ENCODE data around the gene CDH4. TPM values are rescaled to one million over a fixed set of nuclear protein-coding genes. Genes with fewer than 3 reads are reported as not detected.

The CDH4 gene
- total RNA-seq, 1 donor from 2014 or later = 8.3 TPM

- H3K4me3 Mint-ChIP-seq = no peak overlapping the region
- no peaks in the 10 kb centered on the region for H3K27me3 Mint-ChIP-seq
- no peak overlapping the region for H3K27ac Mint-ChIP-seq
- H3K36me3 Mint-ChIP-seq = no peaks in the 10 kb centered on the region
- no peak for TF ChIP-seq CTCF (conservative IDR thresholded peaks at IDR 0.05)
- no peaks in the 10 kb centered on the region for H3K9me3 Mint-ChIP-seq
- DNase-seq (ENCODE audit: extremely low spot score, unreplicated experiment) = no peak
- H3K4me1 Mint-ChIP-seq (ENCODE audit: unreplicated experiment) = peaks cover 11% of the 10 kb centered on the region
Observed at GRCh38 chr20:61487997-61488371, 235.9 kb downstream of the CDH4 start.

- H3K27me3 Mint-ChIP-seq = no peaks in the 10 kb centered on the region
- no peak overlapping the region for H3K27ac Mint-ChIP-seq
- H3K9me3 Mint-ChIP-seq = no peaks in the 10 kb centered on the region
- H3K4me3 Mint-ChIP-seq = no peak overlapping the region
- no peak for DNase-seq (ENCODE audit: extremely low spot score, unreplicated experiment)
- peaks cover 11% of the 10 kb centered on the region for H3K4me1 Mint-ChIP-seq (ENCODE audit: unreplicated experiment)
- H3K36me3 Mint-ChIP-seq = no peaks in the 10 kb centered on the region
- no peak for TF ChIP-seq CTCF (conservative IDR thresholded peaks at IDR 0.05)
Observed at GRCh38 chr20:61490721-61491120, 238.7 kb downstream of the CDH4 start.

- no peak for DNase-seq (ENCODE audit: extremely low spot score, unreplicated experiment)
- Mint-ChIP-seq H3K27me3 (peaks cover 2% of the 10 kb centered on the region), H3K4me3 (no peak overlapping the region), H3K27ac (no peak overlapping the region), H3K4me1 (ENCODE audit: unreplicated experiment) (peaks cover 9% of the 10 kb centered on the region), H3K9me3 (no peaks in the 10 kb centered on the region), H3K36me3 (no peaks in the 10 kb centered on the region)
- TF ChIP-seq CTCF (conservative IDR thresholded peaks at IDR 0.05) = no peak
Observed at GRCh38 chr20:61492065-61492464, 240.0 kb downstream of the CDH4 start.

GRCh38 chr20:61493798-61494305, 241.8 kb downstream of the CDH4 start:
- DNase-seq (ENCODE audit: extremely low spot score, unreplicated experiment) = no peak
- no peak overlapping the region for H3K4me3 Mint-ChIP-seq
- no peak overlapping the region for H3K27ac Mint-ChIP-seq
- H3K4me1 Mint-ChIP-seq (ENCODE audit: unreplicated experiment) = no peaks in the 10 kb centered on the region
- H3K36me3 Mint-ChIP-seq = no peaks in the 10 kb centered on the region
- H3K9me3 Mint-ChIP-seq = no peaks in the 10 kb centered on the region
- H3K27me3 Mint-ChIP-seq = peaks cover 2% of the 10 kb centered on the region
- TF ChIP-seq CTCF (conservative IDR thresholded peaks at IDR 0.05) = no peak

GRCh38 chr20:61494763-61495575, 242.9 kb downstream of the CDH4 start:
- no peak for DNase-seq (ENCODE audit: extremely low spot score, unreplicated experiment)
- Mint-ChIP-seq H3K27me3 (peaks cover 2% of the 10 kb centered on the region), H3K4me3 (no peak overlapping the region), H3K36me3 (no peaks in the 10 kb centered on the region), H3K9me3 (no peaks in the 10 kb centered on the region), H3K4me1 (ENCODE audit: unreplicated experiment) (peaks cover under 1% of the 10 kb centered on the region), H3K27ac (no peak overlapping the region)
- no peak for TF ChIP-seq CTCF (conservative IDR thresholded peaks at IDR 0.05)
